ENCODE measurements around the gene CELF2. TPM values are rescaled to one million over a fixed set of nuclear protein-coding genes. Genes with fewer than 3 reads are reported as not detected.
A peak's percentile ranks its signal among the peaks of the same experiment; 100 is the strongest.

The CELF2 gene
- total and polyA plus RNA-seq, 2 experiments from 2014 or later, result 14.4 to 26.5 TPM

GRCh38 chr10:11329062-11329673, 311.5 kb downstream of the CELF2 start:
- H3K4me2 ChIP-seq (ENCODE audit: unreplicated experiment), result peak overlapping the region; percentile 15
- no peaks in the 10 kb centered on the region for H4K20me1 ChIP-seq (ENCODE audit: insufficient read depth)
- H3K4me3 ChIP-seq, result peak overlapping the region; percentile 5; the same call in 1 of the 2 replicates
- H3K27ac ChIP-seq, result no peak overlapping the region
- in situ Hi-C loops (cut with MboI), result no loop called here
- H3K9ac ChIP-seq, result no peak overlapping the region
- no peaks in the 10 kb centered on the region for H3K79me2 ChIP-seq (ENCODE audit: insufficient read depth)
- TF ChIP-seq EZH2phosphoT487 (IDR thresholded peaks at IDR 0.05; ENCODE audit: insufficient read depth, low read depth), result no peak
- TF ChIP-seq EZH2 (IDR thresholded peaks at IDR 0.05; ENCODE audit: insufficient read depth, poor library complexity, severe bottlenecking), result no peak
- no peaks in the 10 kb centered on the region for H3K9me2 ChIP-seq (ENCODE audit: insufficient read depth)
- no peak for DNase-seq
- no peaks in the 10 kb centered on the region for H3K36me3 ChIP-seq (ENCODE audit: low read depth)
- no peaks in the 10 kb centered on the region for H3K27me3 ChIP-seq (replicated peaks; ENCODE audit: insufficient read depth)
- peak overlapping the region; percentile 45 for H2AFZ ChIP-seq
- peaks cover 6% of the 10 kb centered on the region; the same call in 1 of the 2 replicates for H3F3A ChIP-seq (ENCODE audit: insufficient read depth)
- peaks cover 19% of the 10 kb centered on the region for H3K4me1 ChIP-seq (ENCODE audit: insufficient read depth)
- WGBS, 2 experiments (ENCODE audit: low coverage in 1 of 2, low lambda C conversion rate in 2 of 2, missing lambda C conversion rate in 2 of 2), result 26 to 33% methylated on average over 12 of the region's 12 CpGs
- no peaks in the 10 kb centered on the region for H3K9me3 ChIP-seq (ENCODE audit: low read depth)

- Histone ChIP-seq H3K9ac (no peak overlapping the region), H3K9me3 (ENCODE audit: low read depth) (no peaks in the 10 kb centered on the region), H3K27ac (no peak overlapping the region), H3K36me3 (ENCODE audit: low read depth) (no peaks in the 10 kb centered on the region), H3K79me2 (ENCODE audit: insufficient read depth) (no peaks in the 10 kb centered on the region), H3K27me3 (replicated peaks; ENCODE audit: insufficient read depth) (no peaks in the 10 kb centered on the region), H4K20me1 (ENCODE audit: insufficient read depth) (no peaks in the 10 kb centered on the region), H3K4me1 (ENCODE audit: insufficient read depth) (peaks cover 19% of the 10 kb centered on the region), H3K4me3 (no peak overlapping the region), H3K4me2 (ENCODE audit: unreplicated experiment) (no peak overlapping the region), H3F3A (ENCODE audit: insufficient read depth) (peaks cover 2% of the 10 kb centered on the region; the same call in 1 of the 2 replicates), H3K9me2 (ENCODE audit: insufficient read depth) (no peaks in the 10 kb centered on the region), H2AFZ (no peak overlapping the region)
- TF ChIP-seq EZH2 (IDR thresholded peaks at IDR 0.05; ENCODE audit: insufficient read depth, poor library complexity, severe bottlenecking), result no peak
- no peak for TF ChIP-seq EZH2phosphoT487 (IDR thresholded peaks at IDR 0.05; ENCODE audit: insufficient read depth, low read depth)
- DNase-seq, result peak; percentile 62
- in situ Hi-C loops (cut with MboI), result no loop called here
- 21 to 24% methylated on average over 8 of the region's 8 CpGs for WGBS, 2 experiments (ENCODE audit: low coverage in 1 of 2, low lambda C conversion rate in 2 of 2, missing lambda C conversion rate in 2 of 2)
These were observed 312.8 kb downstream of the CELF2 start for GRCh38 chr10:11330383-11331045.

GRCh38 chr10:11331046-11331577, 313.4 kb downstream of the CELF2 start:
- H3K9ac ChIP-seq, result no peak overlapping the region
- no peak overlapping the region for H3K4me3 ChIP-seq
- H4K20me1 ChIP-seq (ENCODE audit: insufficient read depth), result no peaks in the 10 kb centered on the region
- TF ChIP-seq EZH2phosphoT487 (IDR thresholded peaks at IDR 0.05; ENCODE audit: insufficient read depth, low read depth), result no peak
- no peak for TF ChIP-seq EZH2 (IDR thresholded peaks at IDR 0.05; ENCODE audit: insufficient read depth, poor library complexity, severe bottlenecking)
- no peaks in the 10 kb centered on the region for H3K9me3 ChIP-seq (ENCODE audit: low read depth)
- H3K27me3 ChIP-seq (replicated peaks; ENCODE audit: insufficient read depth), result no peaks in the 10 kb centered on the region
- no peak overlapping the region for H3K27ac ChIP-seq
- H3K4me1 ChIP-seq (ENCODE audit: insufficient read depth), result peaks cover 16% of the 10 kb centered on the region
- H3K79me2 ChIP-seq (ENCODE audit: insufficient read depth), result no peaks in the 10 kb centered on the region
- no peak overlapping the region for H2AFZ ChIP-seq
- no peaks in the 10 kb centered on the region for H3F3A ChIP-seq (ENCODE audit: insufficient read depth)
- no peaks in the 10 kb centered on the region for H3K9me2 ChIP-seq (ENCODE audit: insufficient read depth)
- H3K4me2 ChIP-seq (ENCODE audit: unreplicated experiment), result no peak overlapping the region
- in situ Hi-C loops (cut with MboI), result no loop called here
- no peaks in the 10 kb centered on the region for H3K36me3 ChIP-seq (ENCODE audit: low read depth)
- no peak for DNase-seq

GRCh38 chr10:11331726-11332125, 314.1 kb downstream of the CELF2 start:
- H3K9ac ChIP-seq, result no peak overlapping the region
- H3F3A ChIP-seq (ENCODE audit: insufficient read depth), result no peaks in the 10 kb centered on the region
- in situ Hi-C loops (cut with MboI), result no loop called here
- no peak overlapping the region for H3K27ac ChIP-seq
- no peak for TF ChIP-seq EZH2phosphoT487 (IDR thresholded peaks at IDR 0.05; ENCODE audit: insufficient read depth, low read depth)
- TF ChIP-seq EZH2 (IDR thresholded peaks at IDR 0.05; ENCODE audit: insufficient read depth, poor library complexity, severe bottlenecking), result no peak
- H4K20me1 ChIP-seq (ENCODE audit: insufficient read depth), result no peaks in the 10 kb centered on the region
- DNase-seq, result no peak
- H3K27me3 ChIP-seq (replicated peaks; ENCODE audit: insufficient read depth), result no peaks in the 10 kb centered on the region
- H3K4me1 ChIP-seq (ENCODE audit: insufficient read depth), result peaks cover 13% of the 10 kb centered on the region
- 42 to 52% methylated on average over 3 of the region's 3 CpGs for WGBS, 2 experiments (ENCODE audit: low coverage in 1 of 2, low lambda C conversion rate in 2 of 2, missing lambda C conversion rate in 2 of 2)
- H3K4me2 ChIP-seq (ENCODE audit: unreplicated experiment), result no peak overlapping the region
- no peaks in the 10 kb centered on the region for H3K9me3 ChIP-seq (ENCODE audit: low read depth)
- H3K36me3 ChIP-seq (ENCODE audit: low read depth), result no peaks in the 10 kb centered on the region
- H3K4me3 ChIP-seq, result no peak overlapping the region
- no peaks in the 10 kb centered on the region for H3K79me2 ChIP-seq (ENCODE audit: insufficient read depth)
- H3K9me2 ChIP-seq (ENCODE audit: insufficient read depth), result no peaks in the 10 kb centered on the region
- H2AFZ ChIP-seq, result no peak overlapping the region

All from GM23248 (cell line).